ENCODE measurements around the gene KPNA1.
"Not testable (repeated sequence)": the region's sequence is repeated elsewhere in the genome, so short reads cannot be mapped to it uniquely, and the experiment has no call there.

Gene KPNA1

GRCh38 chr3:122510878-122511535, 3.7 kb downstream of the KPNA1 start:
- H3K27me3 Mint-ChIP-seq = no peaks in the 10 kb centered on the region
- H3K4me3 Mint-ChIP-seq = no peak overlapping the region
- DNase-seq = no peak
- H3K4me1 Mint-ChIP-seq (ENCODE audit: low read depth) = peaks cover 64% of the 10 kb centered on the region
- H3K9me3 Mint-ChIP-seq = no peaks in the 10 kb centered on the region
- H3K36me3 Mint-ChIP-seq (ENCODE audit: low read depth) = peaks cover 40% of the 10 kb centered on the region
- H3K27ac Mint-ChIP-seq = no peak overlapping the region

GRCh38 chr3:122508944-122509343, 5.8 kb downstream of the KPNA1 start:
- Mint-ChIP-seq H3K36me3 (ENCODE audit: low read depth) (peaks cover 48% of the 10 kb centered on the region), H3K4me1 (ENCODE audit: low read depth) (peaks cover 75% of the 10 kb centered on the region)
- H3K27ac Mint-ChIP-seq, H3K4me3 Mint-ChIP-seq, H3K9me3 Mint-ChIP-seq, H3K27me3 Mint-ChIP-seq, DNase-seq: not testable (repeated sequence)

GRCh38 chr3:122508135-122508914, 6.4 kb downstream of the KPNA1 start:
- no peaks in the 10 kb centered on the region for H3K27me3 Mint-ChIP-seq

GRCh38 chr3:122506450-122506849, 8.3 kb downstream of the KPNA1 start:
- no peak for DNase-seq
- peaks cover 40% of the 10 kb centered on the region for H3K36me3 Mint-ChIP-seq (ENCODE audit: low read depth)
- H3K9me3 Mint-ChIP-seq = no peaks in the 10 kb centered on the region
- H3K4me3 Mint-ChIP-seq = no peak overlapping the region
- no peaks in the 10 kb centered on the region for H3K27me3 Mint-ChIP-seq
- peaks cover 79% of the 10 kb centered on the region for H3K4me1 Mint-ChIP-seq (ENCODE audit: low read depth)
- peak overlapping the region; percentile 38 for H3K27ac Mint-ChIP-seq

More at GRCh38 chr3:122508135-122508914, 6.4 kb downstream of the KPNA1 start:
- DNase-seq = no peak
- no peaks in the 10 kb centered on the region for H3K9me3 Mint-ChIP-seq
- H3K27ac Mint-ChIP-seq = peak overlapping the region; percentile 68
- H3K36me3 Mint-ChIP-seq (ENCODE audit: low read depth) = peaks cover 51% of the 10 kb centered on the region
- peaks cover 77% of the 10 kb centered on the region for H3K4me1 Mint-ChIP-seq (ENCODE audit: low read depth)
- no peak overlapping the region for H3K4me3 Mint-ChIP-seq

- Mint-ChIP-seq H3K9me3 (no peaks in the 10 kb centered on the region), H3K27me3 (no peaks in the 10 kb centered on the region), H3K27ac (peak overlapping the region; percentile 0), H3K4me1 (ENCODE audit: low read depth) (peaks cover 79% of the 10 kb centered on the region), H3K36me3 (ENCODE audit: low read depth) (peaks cover 38% of the 10 kb centered on the region), H3K4me3 (no peak overlapping the region)
- no peak for DNase-seq
Observed at GRCh38 chr3:122505676-122506075, 9.1 kb downstream of the KPNA1 start.

- no peak for DNase-seq
- peaks cover 79% of the 10 kb centered on the region for H3K4me1 Mint-ChIP-seq (ENCODE audit: low read depth)
- H3K27me3 Mint-ChIP-seq = no peaks in the 10 kb centered on the region
- no peak overlapping the region for H3K4me3 Mint-ChIP-seq
- no peaks in the 10 kb centered on the region for H3K9me3 Mint-ChIP-seq
- H3K36me3 Mint-ChIP-seq (ENCODE audit: low read depth) = peaks cover 31% of the 10 kb centered on the region
- no peak overlapping the region for H3K27ac Mint-ChIP-seq
Observed at GRCh38 chr3:122502941-122503340, 11.8 kb downstream of the KPNA1 start.

- no peak for DNase-seq
- Mint-ChIP-seq H3K27me3 (no peaks in the 10 kb centered on the region), H3K27ac (no peak overlapping the region), H3K36me3 (ENCODE audit: low read depth) (peaks cover 33% of the 10 kb centered on the region), H3K4me1 (ENCODE audit: low read depth) (peaks cover 81% of the 10 kb centered on the region), H3K9me3 (no peaks in the 10 kb centered on the region), H3K4me3 (no peak overlapping the region)
Observed at GRCh38 chr3:122502139-122502538, 12.6 kb downstream of the KPNA1 start.

GRCh38 chr3:122500964-122501363, 13.8 kb downstream of the KPNA1 start:
- peaks cover 86% of the 10 kb centered on the region for H3K4me1 Mint-ChIP-seq (ENCODE audit: low read depth)
- not testable (repeated sequence) for H3K4me3 Mint-ChIP-seq, H3K27me3 Mint-ChIP-seq

GRCh38 chr3:122498152-122498551, 16.6 kb downstream of the KPNA1 start:
- Mint-ChIP-seq H3K4me3 (no peak overlapping the region), H3K4me1 (ENCODE audit: low read depth) (peaks cover 71% of the 10 kb centered on the region), H3K27me3 (no peaks in the 10 kb centered on the region), H3K9me3 (no peaks in the 10 kb centered on the region), H3K27ac (no peak overlapping the region), H3K36me3 (ENCODE audit: low read depth) (peaks cover 46% of the 10 kb centered on the region)
- no peak for DNase-seq

More at GRCh38 chr3:122500964-122501363, 13.8 kb downstream of the KPNA1 start:
- H3K36me3 Mint-ChIP-seq (ENCODE audit: low read depth) = peaks cover 40% of the 10 kb centered on the region
- DNase-seq, H3K9me3 Mint-ChIP-seq, H3K27ac Mint-ChIP-seq: not testable (repeated sequence)

- Mint-ChIP-seq H3K27me3 (no peaks in the 10 kb centered on the region), H3K9me3 (no peaks in the 10 kb centered on the region), H3K27ac (peak overlapping the region; percentile 57), H3K36me3 (ENCODE audit: low read depth) (peaks cover 53% of the 10 kb centered on the region), H3K4me3 (no peak overlapping the region), H3K4me1 (ENCODE audit: low read depth) (peaks cover 66% of the 10 kb centered on the region)
- DNase-seq = no peak
Observed at GRCh38 chr3:122497425-122497824, 17.3 kb downstream of the KPNA1 start.

- no peak overlapping the region for H3K27ac Mint-ChIP-seq
- peaks cover 58% of the 10 kb centered on the region for H3K4me1 Mint-ChIP-seq (ENCODE audit: low read depth)
- H3K9me3 Mint-ChIP-seq = no peaks in the 10 kb centered on the region
Observed at GRCh38 chr3:122496508-122496907, 18.2 kb downstream of the KPNA1 start.

GRCh38 chr3:122493296-122493695, 21.4 kb downstream of the KPNA1 start:
- Mint-ChIP-seq H3K36me3 (ENCODE audit: low read depth) (peaks cover 66% of the 10 kb centered on the region), H3K4me1 (ENCODE audit: low read depth) (peaks cover 56% of the 10 kb centered on the region), H3K27me3 (no peaks in the 10 kb centered on the region), H3K4me3 (no peak overlapping the region), H3K9me3 (no peaks in the 10 kb centered on the region), H3K27ac (no peak overlapping the region)
- no peak for DNase-seq

More at GRCh38 chr3:122496508-122496907, 18.2 kb downstream of the KPNA1 start:
- Mint-ChIP-seq H3K27me3 (no peaks in the 10 kb centered on the region), H3K36me3 (ENCODE audit: low read depth) (peaks cover 59% of the 10 kb centered on the region), H3K4me3 (no peak overlapping the region)
- no peak for DNase-seq

GRCh38 chr3:122488262-122488973, 26.3 kb downstream of the KPNA1 start:
- Mint-ChIP-seq H3K36me3 (ENCODE audit: low read depth) (peaks cover 65% of the 10 kb centered on the region), H3K27ac (no peak overlapping the region), H3K9me3 (no peaks in the 10 kb centered on the region), H3K4me1 (ENCODE audit: low read depth) (peaks cover 57% of the 10 kb centered on the region), H3K4me3 (no peak overlapping the region), H3K27me3 (no peaks in the 10 kb centered on the region)
- no peak for DNase-seq

GRCh38 chr3:122484985-122485384, 29.8 kb downstream of the KPNA1 start:
- H3K36me3 Mint-ChIP-seq (ENCODE audit: low read depth) = peaks cover 52% of the 10 kb centered on the region
- H3K4me1 Mint-ChIP-seq (ENCODE audit: low read depth) = peaks cover 72% of the 10 kb centered on the region
- H3K4me3 Mint-ChIP-seq = no peak overlapping the region
- H3K27ac Mint-ChIP-seq = no peak overlapping the region
- no peak for DNase-seq
- H3K27me3 Mint-ChIP-seq = no peaks in the 10 kb centered on the region
- H3K9me3 Mint-ChIP-seq = no peaks in the 10 kb centered on the region

Data from activated T-cell treated with anti-CD3 and anti-CD28 coated beads, Interleukin-2, amount 50 U/mL, for 24 hours (primary cell).